ENCODE measurements around the gene DNAAF1.

- TF ChIP-seq CTCF (IDR thresholded peaks at IDR 0.05) (no peak), POLR2A (IDR thresholded peaks at IDR 0.05) (no peak)
These were observed 3.9 kb upstream of the DNAAF1 start for GRCh38 chr16:84141143-84141670.
